ENCODE results near the gene HAGH. TPM values are rescaled to one million over a fixed set of nuclear protein-coding genes. Genes with fewer than 3 reads are reported as not detected.

Gene HAGH
- total and polyA plus RNA-seq, 10 of the 15 experiments (the other 5 are each of a cell fraction or from before 2014, with no cell fraction given), result 2.0 to 50.1 (median 22.4) TPM

DNA sequence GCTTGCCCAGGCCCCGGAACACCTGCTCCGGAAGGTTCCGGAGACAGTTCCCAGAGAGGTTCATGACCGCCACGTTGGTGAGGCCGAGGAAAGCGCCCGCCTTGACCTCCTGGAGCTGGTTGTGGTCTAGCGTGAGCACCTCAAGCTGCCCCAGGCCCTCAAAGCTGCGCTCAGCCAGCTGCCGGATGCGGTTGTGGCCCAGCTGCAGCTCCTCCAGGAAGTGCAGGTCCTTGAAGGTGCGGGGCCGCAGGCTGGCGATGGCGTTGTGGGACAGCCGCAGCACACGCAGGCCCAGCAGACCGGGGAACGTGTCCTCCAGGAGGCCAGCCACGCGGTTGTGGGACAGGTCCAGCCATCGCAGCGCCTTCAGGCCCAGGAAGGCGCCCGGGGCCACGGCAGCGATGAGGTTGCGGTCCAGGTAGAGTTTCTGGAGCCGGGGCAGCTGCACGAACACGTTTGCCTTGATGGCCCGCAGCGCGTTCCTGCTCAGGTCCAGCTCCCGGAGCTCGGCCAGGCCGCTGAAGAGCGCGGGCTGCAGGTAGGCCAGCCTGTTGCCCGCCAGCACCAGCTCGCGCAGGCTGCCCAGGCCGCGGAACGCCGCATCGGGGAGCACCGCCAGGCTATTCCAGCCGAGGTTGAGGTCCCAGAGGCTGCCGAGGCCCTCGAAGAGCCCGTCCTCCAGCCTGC lies 35.2 kb downstream of the HAGH start:
- in situ Hi-C loops (cut with MboI), result no loop called here
- ChIA-PET RAD21 (ENCODE audit: unreplicated experiment) (no interaction called here), SMC1A (ENCODE audit: uncharacterized antibody, unreplicated experiment) (no interaction called here)
- no peak for TF ChIP-seq JUND (IDR thresholded peaks at IDR 0.05; ENCODE audit: low read depth, low read length)
- no peak for TF ChIP-seq E2F8 (IDR thresholded peaks at IDR 0.05; ENCODE audit: low read depth, partially characterized antibody)
- no peak for TF ChIP-seq NFYB (IDR thresholded peaks at IDR 0.05; ENCODE audit: insufficient read depth, low read depth, low read length)
- TF ChIP-seq IRF4 (IDR thresholded peaks at IDR 0.05; ENCODE audit: low read depth, low read length), result no peak
- TF ChIP-seq, protein P1, sequence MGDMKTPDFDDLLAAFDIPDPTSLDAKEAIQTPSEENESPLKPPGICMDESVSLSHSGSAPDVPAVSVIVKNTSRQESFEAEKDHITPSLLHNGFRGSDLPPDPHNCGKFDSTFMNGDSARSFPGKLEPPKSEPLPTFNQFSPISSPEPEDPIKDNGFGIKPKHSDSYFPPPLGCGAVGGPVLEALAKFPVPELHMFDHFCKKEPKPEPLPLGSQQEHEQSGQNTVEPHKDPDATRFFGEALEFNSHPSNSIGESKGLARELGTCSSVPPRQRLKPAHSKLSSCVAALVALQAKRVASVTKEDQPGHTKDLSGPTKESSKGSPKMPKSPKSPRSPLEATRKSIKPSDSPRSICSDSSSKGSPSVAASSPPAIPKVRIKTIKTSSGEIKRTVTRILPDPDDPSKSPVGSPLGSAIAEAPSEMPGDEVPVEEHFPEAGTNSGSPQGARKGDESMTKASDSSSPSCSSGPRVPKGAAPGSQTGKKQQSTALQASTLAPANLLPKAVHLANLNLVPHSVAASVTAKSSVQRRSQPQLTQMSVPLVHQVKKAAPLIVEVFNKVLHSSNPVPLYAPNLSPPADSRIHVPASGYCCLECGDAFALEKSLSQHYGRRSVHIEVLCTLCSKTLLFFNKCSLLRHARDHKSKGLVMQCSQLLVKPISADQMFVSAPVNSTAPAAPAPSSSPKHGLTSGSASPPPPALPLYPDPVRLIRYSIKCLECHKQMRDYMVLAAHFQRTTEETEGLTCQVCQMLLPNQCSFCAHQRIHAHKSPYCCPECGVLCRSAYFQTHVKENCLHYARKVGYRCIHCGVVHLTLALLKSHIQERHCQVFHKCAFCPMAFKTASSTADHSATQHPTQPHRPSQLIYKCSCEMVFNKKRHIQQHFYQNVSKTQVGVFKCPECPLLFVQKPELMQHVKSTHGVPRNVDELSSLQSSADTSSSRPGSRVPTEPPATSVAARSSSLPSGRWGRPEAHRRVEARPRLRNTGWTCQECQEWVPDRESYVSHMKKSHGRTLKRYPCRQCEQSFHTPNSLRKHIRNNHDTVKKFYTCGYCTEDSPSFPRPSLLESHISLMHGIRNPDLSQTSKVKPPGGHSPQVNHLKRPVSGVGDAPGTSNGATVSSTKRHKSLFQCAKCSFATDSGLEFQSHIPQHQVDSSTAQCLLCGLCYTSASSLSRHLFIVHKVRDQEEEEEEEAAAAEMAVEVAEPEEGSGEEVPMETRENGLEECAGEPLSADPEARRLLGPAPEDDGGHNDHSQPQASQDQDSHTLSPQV (IDR thresholded peaks at IDR 0.05), result no peak
- TF ChIP-seq, protein P2, sequence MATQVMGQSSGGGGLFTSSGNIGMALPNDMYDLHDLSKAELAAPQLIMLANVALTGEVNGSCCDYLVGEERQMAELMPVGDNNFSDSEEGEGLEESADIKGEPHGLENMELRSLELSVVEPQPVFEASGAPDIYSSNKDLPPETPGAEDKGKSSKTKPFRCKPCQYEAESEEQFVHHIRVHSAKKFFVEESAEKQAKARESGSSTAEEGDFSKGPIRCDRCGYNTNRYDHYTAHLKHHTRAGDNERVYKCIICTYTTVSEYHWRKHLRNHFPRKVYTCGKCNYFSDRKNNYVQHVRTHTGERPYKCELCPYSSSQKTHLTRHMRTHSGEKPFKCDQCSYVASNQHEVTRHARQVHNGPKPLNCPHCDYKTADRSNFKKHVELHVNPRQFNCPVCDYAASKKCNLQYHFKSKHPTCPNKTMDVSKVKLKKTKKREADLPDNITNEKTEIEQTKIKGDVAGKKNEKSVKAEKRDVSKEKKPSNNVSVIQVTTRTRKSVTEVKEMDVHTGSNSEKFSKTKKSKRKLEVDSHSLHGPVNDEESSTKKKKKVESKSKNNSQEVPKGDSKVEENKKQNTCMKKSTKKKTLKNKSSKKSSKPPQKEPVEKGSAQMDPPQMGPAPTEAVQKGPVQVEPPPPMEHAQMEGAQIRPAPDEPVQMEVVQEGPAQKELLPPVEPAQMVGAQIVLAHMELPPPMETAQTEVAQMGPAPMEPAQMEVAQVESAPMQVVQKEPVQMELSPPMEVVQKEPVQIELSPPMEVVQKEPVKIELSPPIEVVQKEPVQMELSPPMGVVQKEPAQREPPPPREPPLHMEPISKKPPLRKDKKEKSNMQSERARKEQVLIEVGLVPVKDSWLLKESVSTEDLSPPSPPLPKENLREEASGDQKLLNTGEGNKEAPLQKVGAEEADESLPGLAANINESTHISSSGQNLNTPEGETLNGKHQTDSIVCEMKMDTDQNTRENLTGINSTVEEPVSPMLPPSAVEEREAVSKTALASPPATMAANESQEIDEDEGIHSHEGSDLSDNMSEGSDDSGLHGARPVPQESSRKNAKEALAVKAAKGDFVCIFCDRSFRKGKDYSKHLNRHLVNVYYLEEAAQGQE (IDR thresholded peaks at IDR 0.05; ENCODE audit: low read depth, low read length), result no peak
- no peak for TF ChIP-seq RAD51 (IDR thresholded peaks at IDR 0.05)
- TF ChIP-seq SMAD1 (IDR thresholded peaks at IDR 0.05; ENCODE audit: low read depth, partially characterized antibody), result no peak
- no peak for TF ChIP-seq IKZF2 (IDR thresholded peaks at IDR 0.05)
- TF ChIP-seq ZZZ3 (IDR thresholded peaks at IDR 0.05; ENCODE audit: control insufficient read depth, insufficient read length, low read depth), result no peak
- TF ChIP-seq ATF3 (IDR thresholded peaks at IDR 0.05; ENCODE audit: borderline replicate concordance, extremely low read depth, low read depth, low read length), result no peak
- no peak for TF ChIP-seq NBN (IDR thresholded peaks at IDR 0.05)

More for the DNA sequence above, 35.2 kb downstream of the HAGH start:
- intact Hi-C loops (cut with micrococcal nuclease; ENCODE audit: unreplicated experiment), result no loop called here
- H3K79me2 ChIP-seq (ENCODE audit: control insufficient read depth, insufficient read depth, low read length), result no peaks in the 10 kb centered on the region; the same call in none of the 2 replicates
- no TSS peak for BruUV-seq (replicated peaks)
- CTCF ChIA-PET, result no interaction called here
- H3K9ac ChIP-seq (ENCODE audit: control insufficient read depth, insufficient read depth, low read length), result no peak overlapping the region
- no peaks in the 10 kb centered on the region for H3K4me1 ChIP-seq (ENCODE audit: control insufficient read depth, insufficient read depth, low read length)
- H3K27me3 ChIP-seq (replicated peaks in 1 of 2; ENCODE audit: control insufficient read depth in 2 of 2, insufficient read depth in 2 of 2, low read length in 1 of 2), result no peaks in the 10 kb centered on the region
- H3K9me3 ChIP-seq (replicated peaks; ENCODE audit: control insufficient read depth, insufficient read depth, low read length), result no peaks in the 10 kb centered on the region
- DNase-seq (ENCODE audit: low read depth, low spot score), result no peak
- POLR2A ChIA-PET, result interaction anchor here (1.0 kb wide), 1 partner anchor 15 kb away, joined by 4 read pairs; no protein-coding TSS in a partner anchor
- no peak for FAIRE-seq
- H3K4me3 ChIP-seq, result no peak overlapping the region
- no peak overlapping the region for H3K4me2 ChIP-seq (ENCODE audit: control insufficient read depth, insufficient read depth)
- no peak for ATAC-seq
- H2AFZ ChIP-seq (ENCODE audit: control insufficient read depth, low read depth, low read length), result no peak overlapping the region
- 93% methylated on average over 53 of the region's 53 CpGs for WGBS (ENCODE audit: insufficient coverage, insufficient replicate concordance, low lambda C conversion rate, missing lambda C conversion rate)
- H3K36me3 ChIP-seq (ENCODE audit: control insufficient read depth in 2 of 2, insufficient read depth in 2 of 2, low read length in 1 of 2), result peaks cover 0 to 12% of the 10 kb centered on the region in 2 experiments; a peak in 3 of 4 replicates
- no peak overlapping the region for H3K27ac ChIP-seq (ENCODE audit: control insufficient read depth, insufficient read depth)
- H4K20me1 ChIP-seq (ENCODE audit: control insufficient read depth, insufficient read depth), result no peaks in the 10 kb centered on the region
